Thoracic aorta (tissue), 2 donors: ENCODE measurements around the gene EIF3F. TPM values are rescaled to one million over a fixed set of nuclear protein-coding genes. Genes with fewer than 3 reads are reported as not detected.

ENCODE experiments used
- ATAC-seq: fragments of 150-250 bp; one replicate; pipeline ENCODE4 v1.8.0; 2017; ENCODE audit warnings: low read depth; ENCODE audit not compliant: insufficient number of reproducible peaks, low FRiP score
- DNase-seq: peaks from one replicate; pipeline ENCODE4 v3.0.0-alpha.2; 2020; ENCODE audit warnings: low spot score
- H3K27ac ChIP-seq, 2 donors: fragments of 200-600 bp; sonication (generic); 1 replicate in 1 of 2; 2 replicates in 1 of 2; pipeline ENCODE4 v1.5.1; 2016; ENCODE audit warnings: mild to moderate bottlenecking in 2 of 2, moderate library complexity in 2 of 2
- H3K27me3 ChIP-seq: fragments of 200-600 bp; sonication (generic); replicated peaks from 2 replicates; pipeline ENCODE4 v1.6.0; 2016; ENCODE audit warnings: mild to moderate bottlenecking; ENCODE audit not compliant: insufficient read depth
- H3K36me3 ChIP-seq: fragments of 200-600 bp; sonication (generic); one replicate; pipeline ENCODE4 v1.5.1; 2016
- H3K4me1 ChIP-seq, 2 donors: fragments of 200-600 bp; sonication (generic); 1 replicate in 1 of 2; 2 replicates in 1 of 2; pipeline versions ENCODE4 v1.5.1 to v1.6.0; 2016; ENCODE audit warnings: low read depth in 2 of 2, mild to moderate bottlenecking in 1 of 2; ENCODE audit not compliant: control insufficient read depth in 1 of 2
- H3K4me3 ChIP-seq: fragments of 200-600 bp; sonication (generic); 2 replicates; pipeline ENCODE4 v1.5.1; 2016; ENCODE audit warnings: mild to moderate bottlenecking
- H3K9me3 ChIP-seq: fragments of 200-600 bp; sonication (generic); 2 replicates; pipeline ENCODE4 v1.5.1; 2016
- total RNA-seq, 2 donors: library from RNA; depleted of rRNA; stranded (reverse); fragments of >200 nt; gene quantifications; one replicate each; pipeline versions ENCODE4 v1.1.0 to v1.2.3, GENCODE V29; 2016
- TF ChIP-seq, protein P1 (sequence below): fragments of 200-600 bp; sonication (generic); IDR thresholded peaks from one replicate; pipeline ENCODE4 v1.5.1; 2019; ENCODE audit warnings: antibody characterized with exemption

The EIF3F gene
- total RNA-seq, 2 donors from 2014 or later, result 125 to 166 TPM

DNA sequence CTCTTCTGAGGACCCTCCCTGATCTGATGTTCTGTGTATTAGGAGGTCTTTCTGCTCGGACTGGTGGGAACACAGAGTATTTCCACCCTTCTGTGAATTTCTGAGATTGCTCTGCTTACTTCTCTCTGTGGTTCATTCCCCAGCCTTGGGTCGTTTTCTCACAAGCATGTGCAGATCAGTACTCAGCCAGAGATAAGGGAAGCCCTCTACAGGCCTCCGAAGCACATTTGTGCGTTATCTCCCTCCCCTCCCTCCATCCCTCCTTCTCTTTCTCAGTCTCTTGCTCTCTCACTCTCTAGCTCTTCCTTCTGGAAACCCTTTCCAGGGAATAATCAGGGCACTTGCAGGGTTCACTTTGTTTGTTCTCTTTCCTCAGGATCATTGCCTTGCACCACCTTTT is 58.7 kb downstream of the EIF3F start:
- no peaks in the 10 kb centered on the region for H3K27me3 ChIP-seq
- H3K9me3 ChIP-seq, result no peaks in the 10 kb centered on the region
- no peak for DNase-seq
- no peaks in the 10 kb centered on the region for H3K4me1 ChIP-seq
- no peak for ATAC-seq
- H3K36me3 ChIP-seq, result no peaks in the 10 kb centered on the region
- H3K4me3 ChIP-seq, result no peak overlapping the region
- TF ChIP-seq, protein P1, sequence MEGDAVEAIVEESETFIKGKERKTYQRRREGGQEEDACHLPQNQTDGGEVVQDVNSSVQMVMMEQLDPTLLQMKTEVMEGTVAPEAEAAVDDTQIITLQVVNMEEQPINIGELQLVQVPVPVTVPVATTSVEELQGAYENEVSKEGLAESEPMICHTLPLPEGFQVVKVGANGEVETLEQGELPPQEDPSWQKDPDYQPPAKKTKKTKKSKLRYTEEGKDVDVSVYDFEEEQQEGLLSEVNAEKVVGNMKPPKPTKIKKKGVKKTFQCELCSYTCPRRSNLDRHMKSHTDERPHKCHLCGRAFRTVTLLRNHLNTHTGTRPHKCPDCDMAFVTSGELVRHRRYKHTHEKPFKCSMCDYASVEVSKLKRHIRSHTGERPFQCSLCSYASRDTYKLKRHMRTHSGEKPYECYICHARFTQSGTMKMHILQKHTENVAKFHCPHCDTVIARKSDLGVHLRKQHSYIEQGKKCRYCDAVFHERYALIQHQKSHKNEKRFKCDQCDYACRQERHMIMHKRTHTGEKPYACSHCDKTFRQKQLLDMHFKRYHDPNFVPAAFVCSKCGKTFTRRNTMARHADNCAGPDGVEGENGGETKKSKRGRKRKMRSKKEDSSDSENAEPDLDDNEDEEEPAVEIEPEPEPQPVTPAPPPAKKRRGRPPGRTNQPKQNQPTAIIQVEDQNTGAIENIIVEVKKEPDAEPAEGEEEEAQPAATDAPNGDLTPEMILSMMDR, result no peak
- H3K27ac ChIP-seq, result no peak overlapping the region

DNA sequence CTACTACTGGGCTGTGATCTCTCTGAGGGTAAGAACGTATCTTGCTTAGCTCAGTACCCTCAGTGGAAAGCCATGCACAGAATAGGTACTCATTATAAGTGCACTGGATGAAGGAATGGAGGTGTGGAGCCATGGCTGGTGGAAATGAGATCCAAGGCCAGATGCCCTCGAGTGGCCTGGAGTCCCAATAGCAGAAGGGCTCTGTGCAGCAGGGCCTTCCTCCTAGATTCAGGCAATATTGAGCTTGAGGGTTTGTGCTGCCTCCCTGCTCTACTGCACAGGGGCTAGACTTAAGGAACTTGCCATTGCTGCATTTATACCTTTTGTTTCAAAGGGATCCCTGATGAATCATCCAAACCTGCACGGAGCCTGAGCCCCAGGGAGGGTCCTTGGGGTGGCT is 60.2 kb downstream of the EIF3F start:
- no peaks in the 10 kb centered on the region for H3K9me3 ChIP-seq
- ATAC-seq, result no peak
- TF ChIP-seq, protein P1, result no peak
- no peaks in the 10 kb centered on the region for H3K4me1 ChIP-seq
- H3K27me3 ChIP-seq, result no peaks in the 10 kb centered on the region
- no peak overlapping the region for H3K4me3 ChIP-seq
- no peak overlapping the region for H3K27ac ChIP-seq
- DNase-seq, result no peak
- H3K36me3 ChIP-seq, result no peaks in the 10 kb centered on the region

DNA sequence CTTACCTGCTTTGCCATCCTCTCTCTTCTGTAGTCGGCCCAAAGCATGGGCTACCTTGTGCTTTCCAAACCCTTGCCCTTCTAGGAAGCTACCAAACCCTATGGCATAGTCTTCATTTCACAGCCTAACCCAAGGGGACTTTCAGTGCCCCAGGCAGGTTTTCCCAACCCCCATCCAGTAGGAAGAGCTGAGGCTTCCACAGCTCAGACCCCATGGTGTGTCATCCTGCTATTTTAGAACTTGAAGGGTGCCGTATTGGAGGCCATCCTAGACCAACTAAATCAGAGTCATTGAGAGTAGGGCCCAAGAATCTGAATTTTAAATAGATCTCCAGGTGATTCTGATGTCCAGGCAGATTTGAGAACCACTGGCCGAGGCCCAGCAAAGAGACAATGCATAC is 61.9 kb downstream of the EIF3F start:
- H3K4me3 ChIP-seq, result no peak overlapping the region
- H3K27me3 ChIP-seq, result no peaks in the 10 kb centered on the region
- DNase-seq (no peak), ATAC-seq (no peak)
- no peaks in the 10 kb centered on the region for H3K36me3 ChIP-seq
- no peaks in the 10 kb centered on the region for H3K4me1 ChIP-seq
- no peak overlapping the region for H3K27ac ChIP-seq
- H3K9me3 ChIP-seq, result no peaks in the 10 kb centered on the region
- TF ChIP-seq, protein P1, result no peak

Other genes starting within 250 kb of the EIF3F start
- gene OR5P2, start 190.4 kb upstream of the EIF3F start, total RNA-seq, result 1 to 10 TPM in 1 of 2 donors, not detected in 1; 1.2 TPM
- 1 to 10 TPM in 1 of 2 donors, not detected in 1; 3.1 TPM for gene OR5P3, start 156.5 kb upstream of the EIF3F start, total RNA-seq
- gene OR10A6, start 56.1 kb upstream of the EIF3F start, total RNA-seq, result not detected
- not detected for gene OR10A3, start 45.6 kb upstream of the EIF3F start, total RNA-seq
- gene NLRP10, start 21.9 kb upstream of the EIF3F start, total RNA-seq, result under 1 TPM in 1 of 2 donors, not detected in 1; 0.14 TPM
- 1 to 10 TPM; 6.9 to 8.9 TPM for gene TUB, start 93.9 kb downstream of the EIF3F start, total RNA-seq
- 10 to 100 TPM; 13.1 to 17.7 TPM for gene RIC3, start 181.7 kb downstream of the EIF3F start, total RNA-seq